HEK293T (cell line): ENCODE measurements around the gene PRKG1.

ENCODE experiments used
- CTCF ChIA-PET: fragments of 350-600 bp; formaldehyde crosslinking; extraction: SDS; loops from one replicate; lab custom pipeline; 2021; ENCODE audit warnings: antibody characterized with exemption, inconsistent platforms; lab: Yijun Ruan, JAX
- POLR2A ChIA-PET: fragments of 350-600 bp; formaldehyde crosslinking; extraction: SDS; loops from one replicate; lab custom pipeline; 2020; ENCODE audit warnings: antibody characterized with exemption, inconsistent platforms; lab: Yijun Ruan, JAX
- DNase-seq: peaks from one replicate; pipeline ENCODE4 v3.0.0; 2012; ENCODE audit warnings: mixed read lengths; ENCODE audit errors: extremely low spot score
- ARNT ChIP-seq: fragments of 450-650 bp; IDR thresholded peaks from 2 replicates; pipeline ENCODE4 v1.6.1; 2017; ENCODE audit warnings: mild to moderate bottlenecking
- BHLHE40 ChIP-seq: fragments of 450-650 bp; IDR thresholded peaks from 2 replicates; pipeline ENCODE4 v1.6.1; 2016; ENCODE audit warnings: mild to moderate bottlenecking, moderate library complexity, borderline replicate concordance
- CTBP1 ChIP-seq: fragments of 450-650 bp; IDR thresholded peaks from 2 replicates; pipeline ENCODE4 v1.6.1; 2016; ENCODE audit warnings: borderline replicate concordance
- ELF4 ChIP-seq: fragments of 450-650 bp; IDR thresholded peaks from 2 replicates; pipeline ENCODE4 v1.6.1; 2017; ENCODE audit warnings: antibody characterized with exemption
- FOXA1 ChIP-seq: fragments of 450-650 bp; IDR thresholded peaks from 2 replicates; pipeline ENCODE4 v1.6.1; 2016; ENCODE audit warnings: mild to moderate bottlenecking
- FOXK2 ChIP-seq: fragments of 450-650 bp; IDR thresholded peaks from 2 replicates; pipeline ENCODE4 v1.6.1; 2016; ENCODE audit warnings: mild to moderate bottlenecking
- FOXM1 ChIP-seq: fragments of 450-650 bp; IDR thresholded peaks from 2 replicates; pipeline ENCODE4 v1.6.1; 2017; ENCODE audit warnings: mild to moderate bottlenecking, borderline replicate concordance
- HDGF ChIP-seq: fragments of 450-650 bp; IDR thresholded peaks from 2 replicates; pipeline ENCODE4 v1.6.1; 2017; ENCODE audit warnings: antibody characterized with exemption, borderline replicate concordance
- L3MBTL2 ChIP-seq: fragments of 450-650 bp; conservative IDR thresholded peaks from 2 replicates; pipeline ENCODE4 v1.6.1; 2016; ENCODE audit warnings: mild to moderate bottlenecking
- LEF1 ChIP-seq: fragments of 450-650 bp; IDR thresholded peaks from 2 replicates; pipeline ENCODE4 v1.6.1; 2017; ENCODE audit warnings: mild to moderate bottlenecking, borderline replicate concordance
- NFRKB ChIP-seq: fragments of 450-650 bp; IDR thresholded peaks from 2 replicates; pipeline ENCODE4 v1.6.1; 2016; ENCODE audit warnings: mild to moderate bottlenecking, moderate library complexity
- SP1 ChIP-seq: fragments of 450-650 bp; IDR thresholded peaks from 2 replicates; pipeline ENCODE4 v1.6.1; 2017
- SUZ12 ChIP-seq: fragments of 450-650 bp; IDR thresholded peaks from 2 replicates; pipeline ENCODE4 v1.6.1; 2016; ENCODE audit warnings: mild to moderate bottlenecking
- TARDBP ChIP-seq: fragments of 450-650 bp; IDR thresholded peaks from 2 replicates; pipeline ENCODE4 v1.6.1; 2016
- ZNF384 ChIP-seq: fragments of 450-650 bp; IDR thresholded peaks from 2 replicates; pipeline ENCODE4 v1.6.1; 2016
- TF ChIP-seq, protein P1 (sequence below): fragments of 450-650 bp; IDR thresholded peaks from 2 replicates; pipeline ENCODE4 v1.6.1; 2016

PRKG1 gene

DNA sequence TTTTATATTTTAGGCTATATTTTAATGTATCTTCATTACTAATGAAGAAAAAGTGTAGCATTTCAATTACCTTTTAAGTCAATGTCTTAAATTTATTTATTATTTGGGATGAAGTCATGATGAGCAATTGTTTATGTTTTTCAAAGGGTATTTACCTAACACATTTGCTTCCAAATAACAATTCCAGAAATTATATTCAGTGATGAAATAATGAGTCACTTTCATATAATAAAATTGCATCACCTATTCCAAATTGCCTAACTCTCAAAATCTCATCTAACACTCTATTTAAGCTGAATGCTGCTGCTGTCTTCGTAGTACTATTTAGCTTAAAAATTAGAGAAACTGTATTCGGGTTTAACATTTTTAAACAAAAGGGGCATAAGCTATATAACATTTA lies 97.7 kb downstream of the PRKG1 start:
- ChIA-PET CTCF (no interaction called here), POLR2A (no interaction called here)
- no peak for DNase-seq
- TF ChIP-seq ARNT (no peak), NFRKB (no peak), BHLHE40 (no peak), TARDBP (no peak), SUZ12 (no peak), ELF4 (no peak), LEF1 (no peak), CTBP1 (no peak), HDGF (no peak), FOXM1 (no peak), SP1 (no peak), L3MBTL2 (no peak), FOXK2 (no peak), FOXA1 (no peak), ZNF384 (no peak)
- TF ChIP-seq, protein P1, sequence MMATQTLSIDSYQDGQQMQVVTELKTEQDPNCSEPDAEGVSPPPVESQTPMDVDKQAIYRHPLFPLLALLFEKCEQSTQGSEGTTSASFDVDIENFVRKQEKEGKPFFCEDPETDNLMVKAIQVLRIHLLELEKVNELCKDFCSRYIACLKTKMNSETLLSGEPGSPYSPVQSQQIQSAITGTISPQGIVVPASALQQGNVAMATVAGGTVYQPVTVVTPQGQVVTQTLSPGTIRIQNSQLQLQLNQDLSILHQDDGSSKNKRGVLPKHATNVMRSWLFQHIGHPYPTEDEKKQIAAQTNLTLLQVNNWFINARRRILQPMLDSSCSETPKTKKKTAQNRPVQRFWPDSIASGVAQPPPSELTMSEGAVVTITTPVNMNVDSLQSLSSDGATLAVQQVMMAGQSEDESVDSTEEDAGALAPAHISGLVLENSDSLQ: no peak

DNA sequence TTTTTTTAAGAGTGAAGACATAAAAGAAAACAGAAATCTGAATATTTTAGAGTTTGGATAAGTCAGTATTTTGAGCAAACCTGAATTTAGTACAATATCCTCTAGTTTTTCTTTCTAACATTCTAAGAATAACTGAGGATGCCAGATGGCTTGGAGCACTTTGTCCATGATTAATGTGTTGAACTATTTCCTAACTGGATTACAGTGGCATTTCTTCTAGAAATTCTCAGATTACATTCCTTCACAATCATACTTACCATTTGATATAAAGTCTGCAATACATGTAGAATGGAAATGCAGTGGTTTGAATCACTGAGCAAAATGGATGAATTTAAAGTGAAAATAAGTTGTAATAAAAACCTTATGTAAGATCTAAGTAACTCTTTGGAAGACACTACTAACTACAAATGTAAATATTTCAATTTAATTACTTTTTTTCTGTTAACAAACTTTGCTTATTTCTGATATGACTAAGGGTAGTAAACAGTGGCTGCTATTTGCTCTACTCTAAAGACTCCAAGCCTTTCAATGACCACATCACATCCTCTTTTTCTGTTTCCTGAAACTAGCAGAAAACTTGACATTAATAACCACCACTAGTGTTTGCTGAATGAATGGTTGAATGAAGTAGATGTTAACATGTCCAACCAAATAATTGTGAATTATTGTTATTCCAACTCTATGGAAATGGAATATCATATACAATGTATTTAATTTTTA lies 102.8 kb downstream of the PRKG1 start:
- CTCF ChIA-PET: no interaction called here

DNA sequence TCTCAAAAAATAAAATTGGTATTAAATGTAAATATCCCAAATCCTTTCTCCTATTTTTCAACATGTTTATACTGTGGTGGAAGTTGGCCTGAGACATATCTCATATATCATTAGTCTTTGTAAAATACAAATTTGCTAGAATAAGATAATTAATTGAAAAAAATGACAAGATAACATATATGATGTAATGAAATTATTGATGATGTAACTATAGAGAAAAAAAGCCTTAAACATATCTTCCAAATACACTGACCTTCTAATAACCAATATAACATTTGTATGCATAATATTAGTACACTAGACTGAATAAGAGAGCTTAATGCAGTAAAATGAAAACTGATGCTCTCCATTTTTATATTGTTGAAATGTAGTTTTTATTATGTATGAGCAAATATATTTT lies 104.3 kb downstream of the PRKG1 start:
- CTCF ChIA-PET: interaction anchor here (0.5 kb wide), 1 partner anchor 23 kb away, joined by 3 read pairs; no protein-coding TSS in a partner anchor

More for the DNA sequence above, 102.8 kb downstream of the PRKG1 start:
- TF ChIP-seq BHLHE40 (no peak), FOXK2 (no peak), NFRKB (no peak), TARDBP (no peak), ARNT (no peak), ELF4 (no peak), HDGF (no peak), SUZ12 (no peak), ZNF384 (no peak), L3MBTL2 (no peak)
- TF ChIP-seq, protein P1: no peak
- POLR2A ChIA-PET: no interaction called here
- DNase-seq: no peak

DNA sequence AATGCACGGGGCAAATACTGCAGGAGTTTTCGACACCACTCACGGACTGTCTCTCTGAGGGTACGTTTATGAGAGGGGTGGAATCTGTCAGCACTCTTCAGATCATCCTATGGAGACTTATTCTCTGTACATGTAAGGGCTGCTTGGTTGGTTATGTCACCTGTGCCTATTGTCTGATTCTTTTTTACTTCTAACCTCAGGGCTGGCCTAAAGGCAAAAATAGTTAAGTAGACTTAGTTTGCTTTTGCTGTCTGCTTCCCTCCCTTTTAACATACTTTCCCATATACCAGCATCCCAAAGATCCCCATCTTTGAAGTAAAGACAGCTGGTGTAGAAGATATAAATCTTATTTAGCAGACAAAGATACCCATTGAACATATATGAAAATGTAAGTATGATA lies 105.9 kb downstream of the PRKG1 start:
- TF ChIP-seq LEF1 (no peak), NFRKB (no peak), TARDBP (no peak), ARNT (no peak), ELF4 (no peak), ZNF384 (no peak), CTBP1 (no peak), L3MBTL2 (no peak)
- CTCF ChIA-PET: no interaction called here
- no peak for DNase-seq
- POLR2A ChIA-PET: no interaction called here

More for the DNA sequence above, 104.3 kb downstream of the PRKG1 start:
- TF ChIP-seq SUZ12 (no peak), FOXA1 (no peak)
- TF ChIP-seq, protein P1: no peak
- POLR2A ChIA-PET: no interaction called here
- DNase-seq: no peak

DNA sequence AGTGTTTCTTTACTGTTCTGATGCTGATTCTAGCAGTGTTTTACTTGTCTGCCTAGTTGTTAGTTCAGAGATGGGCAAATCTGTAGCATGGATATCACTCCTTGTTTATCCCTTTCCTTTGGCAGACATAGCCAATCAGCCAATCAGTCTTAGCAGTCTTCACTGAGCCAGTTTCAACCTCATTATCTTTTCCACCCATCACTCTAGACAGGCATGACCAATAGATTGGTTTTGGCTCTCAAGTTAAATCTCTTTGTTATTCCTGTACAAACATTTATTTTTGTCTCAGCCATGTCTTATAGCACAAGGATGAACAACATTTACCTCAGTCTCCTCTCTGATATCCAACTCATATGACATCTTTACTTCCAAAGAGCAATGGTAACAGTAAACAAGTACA lies 109.5 kb downstream of the PRKG1 start:
- CTCF ChIA-PET: no interaction called here
- no peak for DNase-seq
- POLR2A ChIA-PET: no interaction called here
- TF ChIP-seq NFRKB (no peak), LEF1 (no peak), BHLHE40 (no peak), SP1 (no peak), FOXK2 (no peak), L3MBTL2 (no peak), FOXM1 (no peak), CTBP1 (no peak)
- TF ChIP-seq, protein P1: no peak

DNA sequence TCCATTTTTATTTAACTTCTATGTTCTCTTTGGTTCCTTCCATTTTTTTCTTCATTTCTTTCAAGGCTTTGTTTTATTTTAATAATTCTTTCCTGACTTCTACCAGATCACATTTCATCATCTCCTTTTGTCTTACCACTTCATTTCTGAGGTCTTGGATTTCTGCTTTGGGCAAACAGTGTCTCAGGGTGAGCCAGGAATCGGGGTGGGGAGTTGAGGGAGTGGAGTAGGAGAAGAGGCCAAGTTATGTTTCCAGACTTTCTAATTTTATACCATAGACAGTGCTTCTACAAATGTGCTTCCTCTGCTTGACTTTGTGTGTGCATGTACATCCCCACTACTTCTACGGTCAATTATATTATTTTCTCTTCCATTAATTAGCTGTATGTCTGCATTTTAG lies 112.1 kb downstream of the PRKG1 start:
- CTCF ChIA-PET: no interaction called here
- DNase-seq: no peak
- TF ChIP-seq TARDBP (no peak), FOXM1 (no peak), LEF1 (no peak), BHLHE40 (no peak), NFRKB (no peak), SUZ12 (no peak), HDGF (no peak), SP1 (no peak), L3MBTL2 (no peak), ELF4 (no peak), FOXK2 (no peak), CTBP1 (no peak), FOXA1 (no peak), ZNF384 (no peak)
- TF ChIP-seq, protein P1: no peak
- POLR2A ChIA-PET: no interaction called here
